Testis (tissue), 2 donors: ENCODE data around the gene GABRR1.

Experiments
- POLR2A ChIP-seq: fragments of 450-650 bp; IDR thresholded peaks from one replicate; pipeline ENCODE4 v1.6.1; 2017; ENCODE audit warnings: antibody characterized with exemption, mild to moderate bottlenecking, moderate library complexity
- TF ChIP-seq, protein P1 (sequence below), 3 experiments: fragments of 450-650 bp in 2 of 3; fragments of 200-600 bp in 1 of 3; sonication (generic) in 1 of 3; IDR thresholded peaks; one replicate each; pipeline ENCODE4 v1.5.1; 2016 to 2019; ENCODE audit warnings: antibody characterized with exemption in 3 of 3, mild to moderate bottlenecking in 2 of 3, moderate library complexity in 1 of 3

GRCh38 chr6:89260832-89261231 is 43.7 kb upstream of the GABRR1 start:
- TF ChIP-seq, protein P1, sequence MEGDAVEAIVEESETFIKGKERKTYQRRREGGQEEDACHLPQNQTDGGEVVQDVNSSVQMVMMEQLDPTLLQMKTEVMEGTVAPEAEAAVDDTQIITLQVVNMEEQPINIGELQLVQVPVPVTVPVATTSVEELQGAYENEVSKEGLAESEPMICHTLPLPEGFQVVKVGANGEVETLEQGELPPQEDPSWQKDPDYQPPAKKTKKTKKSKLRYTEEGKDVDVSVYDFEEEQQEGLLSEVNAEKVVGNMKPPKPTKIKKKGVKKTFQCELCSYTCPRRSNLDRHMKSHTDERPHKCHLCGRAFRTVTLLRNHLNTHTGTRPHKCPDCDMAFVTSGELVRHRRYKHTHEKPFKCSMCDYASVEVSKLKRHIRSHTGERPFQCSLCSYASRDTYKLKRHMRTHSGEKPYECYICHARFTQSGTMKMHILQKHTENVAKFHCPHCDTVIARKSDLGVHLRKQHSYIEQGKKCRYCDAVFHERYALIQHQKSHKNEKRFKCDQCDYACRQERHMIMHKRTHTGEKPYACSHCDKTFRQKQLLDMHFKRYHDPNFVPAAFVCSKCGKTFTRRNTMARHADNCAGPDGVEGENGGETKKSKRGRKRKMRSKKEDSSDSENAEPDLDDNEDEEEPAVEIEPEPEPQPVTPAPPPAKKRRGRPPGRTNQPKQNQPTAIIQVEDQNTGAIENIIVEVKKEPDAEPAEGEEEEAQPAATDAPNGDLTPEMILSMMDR (IDR thresholded peaks at IDR 0.05) = no peak
- TF ChIP-seq POLR2A = no peak
